ENCODE data around the gene STK36. TPM values are rescaled to one million over a fixed set of nuclear protein-coding genes. Genes with fewer than 3 reads are reported as not detected.

The STK36 gene
- total RNA-seq, 2 donors from 2014 or later = 17.8 to 36.7 TPM

DNA sequence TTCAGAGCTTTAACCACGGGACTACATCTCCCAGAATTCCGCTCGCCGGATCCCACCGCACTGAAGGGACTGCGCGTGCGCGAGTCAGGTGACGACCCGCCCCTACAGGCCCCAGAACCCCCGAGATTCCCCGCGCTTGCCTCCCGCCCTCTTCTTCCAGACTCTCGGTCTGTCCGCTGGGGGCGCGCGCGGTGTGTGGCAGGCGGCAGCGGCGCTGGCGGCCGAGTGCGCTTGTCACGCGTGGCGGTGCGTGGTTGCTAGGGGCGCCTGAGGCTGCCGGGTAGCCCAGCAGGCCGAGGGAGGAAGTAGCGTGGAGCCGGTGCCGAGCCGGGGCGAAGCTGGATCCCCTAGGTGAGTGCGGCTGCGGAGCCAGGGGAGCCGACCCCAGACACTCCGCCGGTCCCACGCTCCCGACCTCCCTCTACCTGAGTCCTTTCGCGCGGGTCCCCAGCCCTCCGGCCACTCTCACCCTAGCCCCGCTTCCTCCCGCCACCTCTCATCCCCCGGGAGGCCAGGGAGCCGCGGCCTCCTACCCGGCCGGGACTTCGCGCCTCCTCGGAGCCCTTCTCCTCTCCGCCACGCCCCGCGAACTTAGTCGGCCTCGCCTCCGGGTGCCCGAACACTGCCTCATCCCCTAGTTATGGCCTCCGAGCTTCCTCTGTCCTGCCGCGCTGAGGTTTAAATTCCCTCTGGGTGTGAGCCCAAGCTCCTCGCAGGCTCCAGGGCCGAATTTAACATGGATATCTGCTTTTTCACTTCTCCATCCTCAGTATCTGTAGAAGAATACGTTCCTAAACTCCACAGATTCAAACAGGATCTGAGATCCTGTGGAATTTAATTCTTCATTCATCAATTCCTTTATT, 39.0 kb downstream of the STK36 start, which contains the start of gene TTLL4:
TTLL4 (plus strand) TSS at position 149 of the 863 bp plus-strand sequence. CDS start 26,842 bp downstream, outside the sequence.
- peak within 1 kb of the TSS; percentile 80 to 90 for H3K9ac ChIP-seq (ENCODE audit: low read depth in 2 of 2, low read length in 2 of 2)
- no peaks in the 10 kb centered on the region for H3K9me3 ChIP-seq
- H3K27me3 ChIP-seq = no peaks in the 10 kb centered on the region
- intact Hi-C loops (cut with DNase I) = no loop called here
- peak; percentile 99 for DNase-seq
- H3K36me3 ChIP-seq = no peaks in the 10 kb centered on the region
- peak within 1 kb of the TSS; percentile 89 for H3K4me3 ChIP-seq
- peaks cover 3% of the 10 kb centered on the region for H3K4me1 ChIP-seq
- peak within 1 kb of the TSS; percentile 89 for H3K27ac ChIP-seq
- TF ChIP-seq, protein P1, sequence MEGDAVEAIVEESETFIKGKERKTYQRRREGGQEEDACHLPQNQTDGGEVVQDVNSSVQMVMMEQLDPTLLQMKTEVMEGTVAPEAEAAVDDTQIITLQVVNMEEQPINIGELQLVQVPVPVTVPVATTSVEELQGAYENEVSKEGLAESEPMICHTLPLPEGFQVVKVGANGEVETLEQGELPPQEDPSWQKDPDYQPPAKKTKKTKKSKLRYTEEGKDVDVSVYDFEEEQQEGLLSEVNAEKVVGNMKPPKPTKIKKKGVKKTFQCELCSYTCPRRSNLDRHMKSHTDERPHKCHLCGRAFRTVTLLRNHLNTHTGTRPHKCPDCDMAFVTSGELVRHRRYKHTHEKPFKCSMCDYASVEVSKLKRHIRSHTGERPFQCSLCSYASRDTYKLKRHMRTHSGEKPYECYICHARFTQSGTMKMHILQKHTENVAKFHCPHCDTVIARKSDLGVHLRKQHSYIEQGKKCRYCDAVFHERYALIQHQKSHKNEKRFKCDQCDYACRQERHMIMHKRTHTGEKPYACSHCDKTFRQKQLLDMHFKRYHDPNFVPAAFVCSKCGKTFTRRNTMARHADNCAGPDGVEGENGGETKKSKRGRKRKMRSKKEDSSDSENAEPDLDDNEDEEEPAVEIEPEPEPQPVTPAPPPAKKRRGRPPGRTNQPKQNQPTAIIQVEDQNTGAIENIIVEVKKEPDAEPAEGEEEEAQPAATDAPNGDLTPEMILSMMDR (IDR thresholded peaks at IDR 0.05) = peak; percentile 83

DNA sequence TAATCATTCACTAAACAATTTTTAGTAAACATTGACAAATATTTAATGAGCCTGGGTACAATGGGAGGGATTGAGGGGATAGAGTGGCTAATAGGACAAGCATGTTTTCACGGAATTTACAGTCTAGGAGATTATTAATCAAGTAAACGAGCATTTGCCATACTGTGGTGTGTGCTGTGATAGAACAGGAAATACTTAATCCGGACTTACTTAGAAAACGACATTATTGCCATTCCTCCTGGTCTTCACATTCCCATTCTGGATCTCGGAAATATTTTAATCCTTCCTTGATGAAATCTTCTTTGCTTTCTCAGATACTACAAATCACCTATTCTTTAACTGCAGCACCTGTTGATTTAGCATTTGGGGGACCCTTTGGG, 39.7 kb downstream of the STK36 start:
- no peak for DNase-seq

DNA sequence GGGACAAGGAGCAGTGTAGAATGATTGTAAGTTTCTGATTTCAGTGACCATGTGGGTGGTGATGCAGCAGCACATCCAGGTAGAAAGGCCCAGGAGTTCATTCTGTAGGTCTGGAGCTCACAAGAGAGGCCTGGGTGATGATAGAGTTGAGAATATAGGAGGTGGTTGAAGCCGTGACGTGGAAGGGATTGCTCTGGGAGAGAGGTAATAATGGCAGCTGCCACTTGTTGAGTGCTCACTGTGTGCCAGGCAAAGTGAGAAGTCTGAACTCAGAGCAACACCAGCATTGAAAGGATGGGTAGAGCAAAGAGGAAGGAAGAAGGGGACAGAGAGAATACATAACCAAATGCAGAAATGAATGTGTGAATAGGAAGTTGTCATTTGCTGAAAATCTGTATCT, 42.0 kb downstream of the STK36 start:
- Histone ChIP-seq H3K36me3 (no peaks in the 10 kb centered on the region), H3K4me3 (no peak overlapping the region), H3K9me3 (no peaks in the 10 kb centered on the region), H3K9ac (ENCODE audit: low read depth in 2 of 2, low read length in 2 of 2) (no peak overlapping the region), H3K4me1 (peaks cover 3% of the 10 kb centered on the region), H3K27ac (no peak overlapping the region), H3K27me3 (no peaks in the 10 kb centered on the region)
- no peak for DNase-seq
- TF ChIP-seq, protein P1 (IDR thresholded peaks at IDR 0.05) = no peak
- intact Hi-C loops (cut with DNase I) = no loop called here

More for the DNA sequence above, 39.7 kb downstream of the STK36 start:
- H3K9ac ChIP-seq (ENCODE audit: low read depth in 2 of 2, low read length in 2 of 2) = peak overlapping the region; percentile 80 to 90
- TF ChIP-seq, protein P1 (IDR thresholded peaks at IDR 0.05) = no peak
- peak overlapping the region; percentile 89 for H3K27ac ChIP-seq
- no peaks in the 10 kb centered on the region for H3K9me3 ChIP-seq
- intact Hi-C loops (cut with DNase I) = no loop called here
- H3K36me3 ChIP-seq = no peaks in the 10 kb centered on the region
- peaks cover 3% of the 10 kb centered on the region for H3K4me1 ChIP-seq
- no peaks in the 10 kb centered on the region for H3K27me3 ChIP-seq
- H3K4me3 ChIP-seq = peak overlapping the region; percentile 89

DNA sequence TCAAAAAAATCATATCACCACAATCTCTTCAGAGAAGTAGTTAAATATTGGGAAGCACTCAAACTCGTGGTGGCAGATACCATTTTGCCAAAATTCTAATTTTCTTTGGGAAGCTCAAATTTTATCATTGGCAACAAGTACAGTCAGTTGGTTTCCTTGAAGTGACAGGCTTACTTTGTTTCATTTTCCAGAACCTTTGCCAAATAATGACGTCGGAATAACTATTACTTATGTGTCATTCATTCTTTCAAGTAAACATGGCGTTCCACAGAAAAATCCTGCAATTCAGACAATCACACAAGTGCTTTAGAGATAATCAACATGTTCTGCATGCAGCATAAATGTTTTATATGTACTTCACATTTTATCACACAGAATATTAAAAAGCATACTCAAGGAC, 44.2 kb downstream of the STK36 start:
- Histone ChIP-seq H3K4me1 (peaks cover 3% of the 10 kb centered on the region), H3K27ac (no peak overlapping the region), H3K4me3 (no peak overlapping the region), H3K9ac (ENCODE audit: low read depth in 2 of 2, low read length in 2 of 2) (no peak overlapping the region), H3K9me3 (no peaks in the 10 kb centered on the region), H3K36me3 (no peaks in the 10 kb centered on the region), H3K27me3 (no peaks in the 10 kb centered on the region)
- DNase-seq = no peak
- intact Hi-C loops (cut with DNase I) = no loop called here
- TF ChIP-seq, protein P1 (IDR thresholded peaks at IDR 0.05) = no peak

DNA sequence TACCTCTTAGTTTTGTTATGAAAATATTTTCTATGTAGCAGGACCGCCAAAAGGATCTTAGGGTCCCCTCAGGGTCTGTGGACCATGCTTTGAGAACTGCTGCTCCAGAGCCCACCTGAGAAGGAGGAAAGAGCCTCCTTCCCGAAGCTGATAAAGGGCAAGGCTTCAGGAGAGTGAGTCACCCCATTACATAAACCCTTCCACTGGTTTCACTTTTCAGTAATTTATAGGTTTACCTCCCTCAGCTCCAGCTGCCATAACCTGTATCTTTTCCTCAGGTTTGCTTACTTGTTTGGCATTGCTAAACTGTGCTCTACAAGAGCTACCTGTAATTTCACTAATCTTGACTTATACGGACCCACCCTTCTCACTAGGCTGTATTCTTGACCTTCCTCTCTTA, 45.4 kb downstream of the STK36 start:
- H3K4me3 ChIP-seq = no peak overlapping the region
- no peaks in the 10 kb centered on the region for H3K4me1 ChIP-seq
- peak; percentile 20 for DNase-seq
- no peaks in the 10 kb centered on the region for H3K9me3 ChIP-seq
- intact Hi-C loops (cut with DNase I) = no loop called here
- H3K27ac ChIP-seq = peak overlapping the region; percentile 45
- TF ChIP-seq, protein P1 (IDR thresholded peaks at IDR 0.05) = no peak
- H3K9ac ChIP-seq (ENCODE audit: low read depth in 2 of 2, low read length in 2 of 2) = peak overlapping the region in 1 of 2 donors; percentile 6
- no peaks in the 10 kb centered on the region for H3K27me3 ChIP-seq
- no peaks in the 10 kb centered on the region for H3K36me3 ChIP-seq

All from colonic mucosa (tissue), 4 donors.